H9 (cell line): Measurements from ENCODE around the gene CORO1C. TPM values are rescaled to one million over a fixed set of nuclear protein-coding genes. Genes with fewer than 3 reads are reported as not detected.

ENCODE experiments used
- DNase-seq: peaks from one replicate; pipeline ENCODE4 v3.0.0-alpha.2; 2017
- H2AFZ ChIP-seq: one replicate; pipeline ENCODE4 v1.6.1; 2013; ENCODE audit warnings: mild to moderate bottlenecking, low read length, control low read depth, moderate library complexity
- H2AK5ac ChIP-seq: 2 replicates; pipeline ENCODE4 v1.6.1; 2013; ENCODE audit warnings: low read length, control low read depth, mixed read lengths; ENCODE audit not compliant: insufficient read length
- H2BK120ac ChIP-seq: one replicate; pipeline ENCODE4 v1.6.1; 2013; ENCODE audit warnings: low read depth, mild to moderate bottlenecking, low read length, control low read depth, inconsistent platforms; ENCODE audit not compliant: poor library complexity, severe bottlenecking
- H2BK12ac ChIP-seq: 2 replicates; pipeline ENCODE4 v1.6.1; 2013; ENCODE audit warnings: low read length, control low read depth, mixed read lengths, low read depth; ENCODE audit not compliant: insufficient read length
- H2BK15ac ChIP-seq: 2 replicates; pipeline ENCODE4 v1.6.1; 2013; ENCODE audit warnings: low read depth, low read length, control low read depth
- H2BK20ac ChIP-seq: one replicate; pipeline ENCODE4 v1.6.1; 2013; ENCODE audit warnings: low read depth, mild to moderate bottlenecking, low read length, control low read depth, inconsistent platforms; ENCODE audit not compliant: poor library complexity, severe bottlenecking
- H2BK5ac ChIP-seq: 2 replicates; pipeline ENCODE4 v1.6.1; 2013; ENCODE audit warnings: low read length, control low read depth, mixed read lengths; ENCODE audit not compliant: insufficient read length
- H3K14ac ChIP-seq: 2 replicates; pipeline ENCODE4 v1.6.1; 2013; ENCODE audit warnings: low read length, control low read depth; ENCODE audit not compliant: insufficient read depth
- H3K18ac ChIP-seq: 2 replicates; pipeline ENCODE4 v1.6.1; 2013; ENCODE audit warnings: low read depth, mild to moderate bottlenecking, mixed read lengths, low read length, control low read depth; ENCODE audit not compliant: insufficient read length
- H3K23ac ChIP-seq: 2 replicates; pipeline ENCODE4 v1.6.1; 2013; ENCODE audit warnings: low read length, control low read depth, mixed read lengths, low read depth; ENCODE audit not compliant: insufficient read length
- H3K23me2 ChIP-seq: 2 replicates; pipeline ENCODE4 v1.6.1; 2013; ENCODE audit warnings: low read depth, mild to moderate bottlenecking, mixed read lengths, low read length, control low read depth; ENCODE audit not compliant: insufficient read length, poor library complexity, severe bottlenecking
- H3K27ac ChIP-seq: 2 replicates; pipeline ENCODE4 v1.5.1; 2013; ENCODE audit warnings: low read length, control low read depth, mixed read lengths, low read depth; ENCODE audit not compliant: insufficient read length
- H3K27me3 ChIP-seq: 2 replicates; pipeline ENCODE4 v1.6.1; 2013; ENCODE audit warnings: low read length, control low read depth, inconsistent platforms; ENCODE audit not compliant: insufficient read depth
- H3K4ac ChIP-seq: 2 replicates; pipeline ENCODE4 v1.6.1; 2013; ENCODE audit warnings: low read depth, mild to moderate bottlenecking, control low read depth, inconsistent platforms, low read length, moderate library complexity
- H3K4me1 ChIP-seq: 2 replicates; pipeline ENCODE4 v1.6.1; 2013; ENCODE audit warnings: low read length, control low read depth, inconsistent platforms; ENCODE audit not compliant: insufficient read depth
- H3K4me2 ChIP-seq: 2 replicates; pipeline ENCODE4 v1.6.1; 2013; ENCODE audit warnings: low read length, control low read depth, mixed read lengths; ENCODE audit not compliant: insufficient read length, insufficient read depth
- H3K56ac ChIP-seq: 2 replicates; pipeline ENCODE4 v1.6.1; 2013; ENCODE audit warnings: low read depth, mild to moderate bottlenecking, mixed read lengths, low read length, control low read depth; ENCODE audit not compliant: insufficient read length
- H3K79me1 ChIP-seq: 2 replicates; pipeline ENCODE4 v1.6.1; 2013; ENCODE audit warnings: low read depth, mild to moderate bottlenecking, moderate library complexity, low read length, control low read depth, inconsistent platforms; ENCODE audit not compliant: insufficient read depth, poor library complexity, severe bottlenecking
- H3K79me2 ChIP-seq: 2 replicates; pipeline ENCODE4 v1.6.1; 2013; ENCODE audit warnings: low read length, control low read depth, inconsistent platforms; ENCODE audit not compliant: insufficient read depth
- H3K9ac ChIP-seq: 2 replicates; pipeline ENCODE4 v1.6.1; 2013; ENCODE audit warnings: low read length, control low read depth, mixed read lengths; ENCODE audit not compliant: insufficient read length; ENCODE audit errors: extremely low read depth
- H3K9me3 ChIP-seq: one replicate; pipeline ENCODE4 v1.6.1; 2013; ENCODE audit warnings: low read depth, low read length, inconsistent platforms; ENCODE audit not compliant: control insufficient read depth
- H3T11ph ChIP-seq: one replicate; pipeline ENCODE4 v1.6.1; 2013; ENCODE audit warnings: mild to moderate bottlenecking, low read length, control low read depth, inconsistent platforms
- H4K20me1 ChIP-seq: one replicate; pipeline ENCODE4 v1.6.1; 2013; ENCODE audit not compliant: control insufficient read depth, insufficient read length, insufficient read depth
- H4K5ac ChIP-seq: 2 replicates; pipeline ENCODE4 v1.6.1; 2013; ENCODE audit warnings: low read depth, mild to moderate bottlenecking, mixed read lengths, low read length, control low read depth; ENCODE audit not compliant: insufficient read length
- H4K8ac ChIP-seq: replicated peaks from 2 replicates; pipeline ENCODE4 v1.6.1; 2013; ENCODE audit warnings: low read length, control low read depth, mixed read lengths, low read depth; ENCODE audit not compliant: insufficient read length
- H4K91ac ChIP-seq: 2 replicates; pipeline ENCODE4 v1.6.1; 2013; ENCODE audit warnings: low read depth, mild to moderate bottlenecking, moderate library complexity, mixed read lengths, low read length, control low read depth; ENCODE audit not compliant: insufficient read length
- H3K27ac Mint-ChIP-seq, 3 experiments: 2 replicates in 2 of 3; 3 replicates in 1 of 3; pipeline ENCODE4 v1.8.0; 2020 to 2021; ENCODE audit warnings: mixed read lengths in 3 of 3, mild to moderate bottlenecking in 1 of 3, moderate library complexity in 1 of 3
- H3K27me3 Mint-ChIP-seq: 2 replicates; pipeline ENCODE4 v1.8.0; 2021; ENCODE audit warnings: low read depth, mild to moderate bottlenecking, moderate library complexity, mixed read lengths
- H3K36me3 Mint-ChIP-seq, 3 experiments: 2 replicates in 2 of 3; 3 replicates in 1 of 3; pipeline ENCODE4 v1.8.0; 2020 to 2021; ENCODE audit warnings: low read depth in 3 of 3, mixed read lengths in 3 of 3; ENCODE audit not compliant: insufficient read depth in 1 of 3
- H3K4me1 Mint-ChIP-seq, 2 experiments: 2 replicates each; pipeline ENCODE4 v1.8.0; 2020; ENCODE audit warnings: mixed read lengths in 2 of 2
- H3K4me3 Mint-ChIP-seq, 2 experiments: 2 replicates in 1 of 2; 3 replicates in 1 of 2; pipeline ENCODE4 v1.8.0; 2020 to 2021; ENCODE audit warnings: mild to moderate bottlenecking in 2 of 2, mixed read lengths in 2 of 2, moderate library complexity in 1 of 2
- H3K9me3 Mint-ChIP-seq, 2 experiments: 2 replicates in 1 of 2; 3 replicates in 1 of 2; pipeline ENCODE4 v1.8.0; 2020; ENCODE audit warnings: mild to moderate bottlenecking in 2 of 2, mixed read lengths in 2 of 2, moderate library complexity in 1 of 2
- WGBS: extraction: QIAGEN DNeasy Blood & Tissue Kit; methylation state at CpG from one replicate; pipeline ENCODE4 v1.1.7; 2013; ENCODE audit warnings: missing lambda C conversion rate, low lambda C conversion rate, mixed read lengths; ENCODE audit not compliant: insufficient read length; ENCODE audit errors: extremely low coverage; 5-methylcytosine and 5-hydroxymethylcytosine counted together
- total RNA-seq: library from RNA; stranded (reverse); gene quantifications from 2 replicates; pipeline ENCODE4 v1.2.1, GENCODE V29; 2021
- TF ChIP-seq, protein P1 (sequence below): fragments of 200-600 bp; sonication (generic); conservative IDR thresholded peaks from 3 replicates; pipeline ENCODE4 v1.8.0; 2021; ENCODE audit warnings: antibody characterized with exemption, mild to moderate bottlenecking

CORO1C gene
- total RNA-seq, 1 experiment from 2014 or later = 154 TPM

- DNase-seq = no peak
- Histone ChIP-seq H3T11ph (no peak overlapping the region), H4K5ac (no peak overlapping the region), H4K8ac (no peak overlapping the region), H2BK120ac (no peak overlapping the region), H3K14ac (no peak overlapping the region), H2BK15ac (no peak overlapping the region), H3K23ac (no peak overlapping the region), H3K4me1 (no peaks in the 10 kb centered on the region), H2AK5ac (no peak overlapping the region), H3K23me2 (no peaks in the 10 kb centered on the region), H3K79me2 (no peaks in the 10 kb centered on the region), H3K56ac (no peak overlapping the region), H2BK12ac (no peak overlapping the region), H2AFZ (no peak overlapping the region), H3K18ac (no peak overlapping the region), H4K91ac (no peak overlapping the region), H3K9ac (no peak overlapping the region), H3K4ac (no peak overlapping the region), H4K20me1 (no peaks in the 10 kb centered on the region), H3K4me2 (no peak overlapping the region), H2BK5ac (no peak overlapping the region), H3K27me3 (no peaks in the 10 kb centered on the region), H3K79me1 (no peaks in the 10 kb centered on the region), H3K9me3 (no peaks in the 10 kb centered on the region), H2BK20ac (no peak overlapping the region), H3K27ac (no peak overlapping the region)
- TF ChIP-seq, protein P1, sequence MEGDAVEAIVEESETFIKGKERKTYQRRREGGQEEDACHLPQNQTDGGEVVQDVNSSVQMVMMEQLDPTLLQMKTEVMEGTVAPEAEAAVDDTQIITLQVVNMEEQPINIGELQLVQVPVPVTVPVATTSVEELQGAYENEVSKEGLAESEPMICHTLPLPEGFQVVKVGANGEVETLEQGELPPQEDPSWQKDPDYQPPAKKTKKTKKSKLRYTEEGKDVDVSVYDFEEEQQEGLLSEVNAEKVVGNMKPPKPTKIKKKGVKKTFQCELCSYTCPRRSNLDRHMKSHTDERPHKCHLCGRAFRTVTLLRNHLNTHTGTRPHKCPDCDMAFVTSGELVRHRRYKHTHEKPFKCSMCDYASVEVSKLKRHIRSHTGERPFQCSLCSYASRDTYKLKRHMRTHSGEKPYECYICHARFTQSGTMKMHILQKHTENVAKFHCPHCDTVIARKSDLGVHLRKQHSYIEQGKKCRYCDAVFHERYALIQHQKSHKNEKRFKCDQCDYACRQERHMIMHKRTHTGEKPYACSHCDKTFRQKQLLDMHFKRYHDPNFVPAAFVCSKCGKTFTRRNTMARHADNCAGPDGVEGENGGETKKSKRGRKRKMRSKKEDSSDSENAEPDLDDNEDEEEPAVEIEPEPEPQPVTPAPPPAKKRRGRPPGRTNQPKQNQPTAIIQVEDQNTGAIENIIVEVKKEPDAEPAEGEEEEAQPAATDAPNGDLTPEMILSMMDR = no peak
- peaks cover 2% of the 10 kb centered on the region; the same call in 1 of the 2 replicates for H3K27me3 Mint-ChIP-seq
- WGBS = no CpG with 5 or more reads among the region's 11 CpGs
- peaks cover 4 to 9% of the 10 kb centered on the region in 2 experiments; a peak in 3 of 4 replicates for H3K4me1 Mint-ChIP-seq
- H3K9me3 Mint-ChIP-seq = no peaks in the 10 kb centered on the region
- H3K4me3 Mint-ChIP-seq = no peak overlapping the region; a peak in 1 of 5 replicates
- H3K36me3 Mint-ChIP-seq = no peaks in the 10 kb centered on the region
- peak overlapping the region in 2 of 3 experiments; percentile 74 to 79; a peak in 3 of 7 replicates for H3K27ac Mint-ChIP-seq
Observed at GRCh38 chr12:108598553-108599250, 132.6 kb downstream of the CORO1C start.
